Inferior parietal cortex (tissue), 1 donor: ENCODE results near the gene POLR1G.

Experiments
- DNase-seq: peaks from one replicate; pipeline ENCODE4 v3.0.0-alpha.2; 2016; ENCODE audit errors: extremely low spot score

The POLR1G gene

DNA sequence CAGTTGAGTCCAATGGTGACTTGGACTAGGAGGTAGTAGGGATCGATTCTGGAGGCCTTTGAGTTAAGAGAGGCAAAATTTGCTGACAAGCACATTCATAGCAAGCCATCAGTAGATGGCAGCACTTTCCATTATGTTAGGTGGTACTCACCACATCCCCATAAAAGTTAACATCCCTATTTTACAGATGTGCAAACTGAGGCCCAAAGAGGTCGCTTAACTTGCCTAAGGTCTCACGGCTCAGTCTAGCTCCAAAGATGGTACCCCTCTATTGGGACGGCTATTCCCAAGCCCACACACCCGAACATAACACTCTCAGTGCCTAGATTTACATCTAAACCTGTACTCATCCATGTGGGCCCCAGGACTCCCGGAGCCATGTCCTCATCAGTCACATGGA, 39.9 kb downstream of the POLR1G start:
- DNase-seq, result no peak

- no peak for DNase-seq
These were observed 40.5 kb downstream of the POLR1G start for GRCh38 chr19:45446944-45447343.

- no peak for DNase-seq
These were observed 41.9 kb downstream of the POLR1G start for GRCh38 chr19:45448425-45448756.

DNA sequence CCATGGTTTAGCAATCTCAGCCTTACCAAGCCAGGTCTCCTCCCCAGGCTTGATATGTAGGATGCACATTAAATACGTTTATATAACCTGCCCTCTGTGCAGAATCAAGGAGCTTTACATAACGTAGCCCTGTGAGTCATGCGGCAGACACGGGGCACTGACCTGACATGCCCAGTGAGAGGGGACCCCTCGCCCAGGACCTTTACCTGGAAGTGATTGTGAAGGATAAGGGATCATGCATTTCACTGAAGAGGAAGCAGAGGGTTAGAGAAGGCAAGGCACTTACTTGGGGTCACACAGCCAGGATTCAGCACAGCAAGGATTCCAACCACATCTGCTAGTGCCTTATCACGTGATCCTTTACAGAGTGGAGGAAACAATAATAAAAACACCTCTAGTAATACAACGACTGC, 42.4 kb downstream of the POLR1G start:
- no peak for DNase-seq

DNA sequence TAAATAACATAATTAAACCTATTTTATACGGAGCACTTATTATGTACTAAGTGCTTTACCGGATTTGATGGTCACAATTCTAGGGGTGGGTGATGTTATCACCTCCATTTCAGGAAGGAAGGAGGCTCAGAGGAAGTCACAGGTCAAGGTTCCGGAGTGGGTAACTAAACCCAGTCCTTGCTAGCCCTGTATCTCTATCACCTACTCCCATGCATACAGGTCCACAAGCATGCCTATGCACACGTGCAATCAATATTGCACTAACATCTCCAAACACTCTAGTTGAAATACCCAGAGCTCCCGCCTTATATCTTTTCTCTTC, 43.5 kb downstream of the POLR1G start:
- DNase-seq, result no peak

- no peak for DNase-seq
These were observed 44.8 kb downstream of the POLR1G start for GRCh38 chr19:45451131-45451849.

DNA sequence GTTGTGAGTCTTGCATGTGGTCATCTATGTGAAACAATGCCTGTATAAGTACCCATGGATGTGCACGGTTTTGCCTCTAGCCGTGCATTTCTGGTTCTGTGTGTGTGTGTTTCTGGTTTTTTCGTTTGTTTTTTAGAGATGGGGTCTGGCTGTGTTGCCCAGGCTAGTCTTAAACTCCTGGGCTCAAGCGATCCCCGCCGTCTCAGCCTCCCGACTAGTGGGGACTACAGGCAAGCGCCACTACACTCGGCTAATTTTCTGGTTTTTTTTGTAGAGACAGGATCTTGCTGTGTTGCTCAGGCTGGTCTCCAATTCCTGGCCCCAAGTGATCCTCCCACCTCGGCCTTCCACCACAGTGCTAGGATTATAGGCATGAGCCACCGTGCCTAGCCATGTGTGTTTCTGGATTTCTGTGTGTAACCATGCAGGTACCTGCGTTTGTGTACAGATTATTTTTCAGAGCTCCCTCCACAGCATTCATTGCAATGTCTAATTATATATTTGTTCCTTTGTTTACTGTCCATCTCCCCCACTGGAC, 45.5 kb downstream of the POLR1G start:
- no peak for DNase-seq

- no peak for DNase-seq
These were observed 49.5 kb downstream of the POLR1G start for GRCh38 chr19:45455707-45456499.

DNA sequence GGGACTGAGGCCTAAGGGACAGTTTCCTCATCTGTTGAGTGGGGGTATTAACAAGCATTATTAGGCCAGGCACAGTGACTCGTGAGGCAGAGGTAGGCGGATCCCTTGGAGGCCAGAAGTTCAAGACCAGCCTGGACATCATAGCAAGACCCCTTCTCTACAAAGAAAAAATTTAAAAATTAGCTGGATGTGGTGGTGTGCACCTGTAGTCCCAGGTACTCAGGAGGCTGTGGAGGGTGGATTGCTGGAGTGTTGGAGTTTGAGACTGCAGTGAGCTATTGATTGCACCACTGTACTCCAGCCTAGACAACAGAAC, 50.0 kb downstream of the POLR1G start:
- no peak for DNase-seq

GRCh38 chr19:45457776-45458175, 51.3 kb downstream of the POLR1G start:
- no peak for DNase-seq
